HEK293T (cell line): ENCODE data around the gene KLHL28.

Experiments used
- BHLHE40 ChIP-seq: fragments of 450-650 bp; IDR thresholded peaks from 2 replicates; pipeline ENCODE4 v1.6.1; 2016; ENCODE audit warnings: mild to moderate bottlenecking, moderate library complexity, borderline replicate concordance
- CTBP1 ChIP-seq: fragments of 450-650 bp; IDR thresholded peaks from 2 replicates; pipeline ENCODE4 v1.6.1; 2016; ENCODE audit warnings: borderline replicate concordance
- ELF4 ChIP-seq: fragments of 450-650 bp; IDR thresholded peaks from 2 replicates; pipeline ENCODE4 v1.6.1; 2017; ENCODE audit warnings: antibody characterized with exemption
- FOXA1 ChIP-seq: fragments of 450-650 bp; IDR thresholded peaks from 2 replicates; pipeline ENCODE4 v1.6.1; 2016; ENCODE audit warnings: mild to moderate bottlenecking
- FOXK2 ChIP-seq: fragments of 450-650 bp; IDR thresholded peaks from 2 replicates; pipeline ENCODE4 v1.6.1; 2016; ENCODE audit warnings: mild to moderate bottlenecking
- FOXM1 ChIP-seq: fragments of 450-650 bp; IDR thresholded peaks from 2 replicates; pipeline ENCODE4 v1.6.1; 2017; ENCODE audit warnings: mild to moderate bottlenecking, borderline replicate concordance
- NFRKB ChIP-seq: fragments of 450-650 bp; IDR thresholded peaks from 2 replicates; pipeline ENCODE4 v1.6.1; 2016; ENCODE audit warnings: mild to moderate bottlenecking, moderate library complexity
- SP1 ChIP-seq: fragments of 450-650 bp; IDR thresholded peaks from 2 replicates; pipeline ENCODE4 v1.6.1; 2017
- SUZ12 ChIP-seq: fragments of 450-650 bp; IDR thresholded peaks from 2 replicates; pipeline ENCODE4 v1.6.1; 2016; ENCODE audit warnings: mild to moderate bottlenecking
- TARDBP ChIP-seq: fragments of 450-650 bp; IDR thresholded peaks from 2 replicates; pipeline ENCODE4 v1.6.1; 2016
- ZNF384 ChIP-seq: fragments of 450-650 bp; IDR thresholded peaks from 2 replicates; pipeline ENCODE4 v1.6.1; 2016
- TF ChIP-seq, protein P1 (sequence below): fragments of 450-650 bp; IDR thresholded peaks from 2 replicates; pipeline ENCODE4 v1.6.1; 2016

GRCh38 chr14:44944107-44944506, 17.6 kb downstream of the KLHL28 start:
- TF ChIP-seq BHLHE40 = no peak
- TF ChIP-seq FOXA1 = no peak
- no peak for TF ChIP-seq SUZ12
- no peak for TF ChIP-seq ELF4
- no peak for TF ChIP-seq SP1
- TF ChIP-seq ZNF384 = no peak
- TF ChIP-seq FOXM1 = no peak
- TF ChIP-seq TARDBP = no peak
- TF ChIP-seq NFRKB = no peak
- no peak for TF ChIP-seq FOXK2
- TF ChIP-seq, protein P1, sequence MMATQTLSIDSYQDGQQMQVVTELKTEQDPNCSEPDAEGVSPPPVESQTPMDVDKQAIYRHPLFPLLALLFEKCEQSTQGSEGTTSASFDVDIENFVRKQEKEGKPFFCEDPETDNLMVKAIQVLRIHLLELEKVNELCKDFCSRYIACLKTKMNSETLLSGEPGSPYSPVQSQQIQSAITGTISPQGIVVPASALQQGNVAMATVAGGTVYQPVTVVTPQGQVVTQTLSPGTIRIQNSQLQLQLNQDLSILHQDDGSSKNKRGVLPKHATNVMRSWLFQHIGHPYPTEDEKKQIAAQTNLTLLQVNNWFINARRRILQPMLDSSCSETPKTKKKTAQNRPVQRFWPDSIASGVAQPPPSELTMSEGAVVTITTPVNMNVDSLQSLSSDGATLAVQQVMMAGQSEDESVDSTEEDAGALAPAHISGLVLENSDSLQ = no peak
- TF ChIP-seq CTBP1 = no peak
